Measurements from ENCODE around the gene FUT8.

FUT8 gene

GRCh38 chr14:65403231-65403630 lies 9.3 kb upstream of the FUT8 start:
- no peak for TF ChIP-seq CTCF (IDR thresholded peaks at IDR 0.05; ENCODE audit: low read depth, low read length)
- DNase-seq (ENCODE audit: low read depth in 2 of 2): peak; percentile 72 to 73
- no peak overlapping the region for H3K4me3 ChIP-seq (replicated peaks in 1 of 2; ENCODE audit: low read depth in 2 of 2, low read length in 2 of 2)

GRCh38 chr14:65408113-65408512 lies 4.4 kb upstream of the FUT8 start:
- H3K4me3 ChIP-seq (replicated peaks in 1 of 2; ENCODE audit: low read depth in 2 of 2, low read length in 2 of 2): no peak overlapping the region
- no peak for DNase-seq (ENCODE audit: low read depth in 2 of 2)
- TF ChIP-seq CTCF (IDR thresholded peaks at IDR 0.05; ENCODE audit: low read depth, low read length): no peak

- H3K4me3 ChIP-seq (replicated peaks in 1 of 2; ENCODE audit: low read depth in 2 of 2, low read length in 2 of 2): no peak overlapping the region
- TF ChIP-seq CTCF (IDR thresholded peaks at IDR 0.05; ENCODE audit: low read depth, low read length): no peak
- no peak for DNase-seq (ENCODE audit: low read depth in 2 of 2)
These were observed 1.9 kb upstream of the FUT8 start for GRCh38 chr14:65410640-65411039.

GRCh38 chr14:65411656-65412031 lies 886 bp upstream of the FUT8 start:
- peak; percentile 94 to 96 for DNase-seq (ENCODE audit: low read depth in 2 of 2)
- H3K4me3 ChIP-seq (replicated peaks in 1 of 2; ENCODE audit: low read depth in 2 of 2, low read length in 2 of 2): peak overlapping the region; percentile 69 to 81
- TF ChIP-seq CTCF (IDR thresholded peaks at IDR 0.05; ENCODE audit: low read depth, low read length): no peak

GRCh38 chr14:65412856-65413738 lies 567 bp downstream of the FUT8 start:
- peak overlapping the region; percentile 69 to 81 for H3K4me3 ChIP-seq (replicated peaks in 1 of 2; ENCODE audit: low read depth in 2 of 2, low read length in 2 of 2)
- DNase-seq (ENCODE audit: low read depth in 2 of 2): peak; percentile 32 to 74
- TF ChIP-seq CTCF (IDR thresholded peaks at IDR 0.05; ENCODE audit: low read depth, low read length): no peak

- H3K4me3 ChIP-seq (replicated peaks in 1 of 2; ENCODE audit: low read depth in 2 of 2, low read length in 2 of 2): peak overlapping the region; percentile 69 to 81
- peak in 1 of 2 donors; percentile 33 for DNase-seq (ENCODE audit: low read depth in 2 of 2)
- TF ChIP-seq CTCF (IDR thresholded peaks at IDR 0.05; ENCODE audit: low read depth, low read length): no peak
These were observed 1.2 kb downstream of the FUT8 start for GRCh38 chr14:65413739-65414045.

Data from cardiac fibroblast (primary cell).